Stimulated activated CD4-positive, alpha-beta T cell treated with anti-CD3 and anti-CD28 coated beads, Interleukin-12 subunit alpha, Interleukin-12 subunit beta, amount 100 ng/mL, for 48 hours (primary cell): ENCODE results near the gene DTNB.
"Not testable (repeated sequence)": the region's sequence is repeated elsewhere in the genome, so short reads cannot be mapped to it uniquely, and the experiment has no call there.

Source experiments
- DNase-seq, 3 donors: peaks; one replicate each; pipeline ENCODE4 v3.0.0-alpha.2; 2020; ENCODE audit warnings: low read depth in 2 of 3, low spot score in 1 of 3

Gene DTNB

GRCh38 chr2:25632396-25632795, 41.0 kb downstream of the DTNB start:
- no peak for DNase-seq

DNA sequence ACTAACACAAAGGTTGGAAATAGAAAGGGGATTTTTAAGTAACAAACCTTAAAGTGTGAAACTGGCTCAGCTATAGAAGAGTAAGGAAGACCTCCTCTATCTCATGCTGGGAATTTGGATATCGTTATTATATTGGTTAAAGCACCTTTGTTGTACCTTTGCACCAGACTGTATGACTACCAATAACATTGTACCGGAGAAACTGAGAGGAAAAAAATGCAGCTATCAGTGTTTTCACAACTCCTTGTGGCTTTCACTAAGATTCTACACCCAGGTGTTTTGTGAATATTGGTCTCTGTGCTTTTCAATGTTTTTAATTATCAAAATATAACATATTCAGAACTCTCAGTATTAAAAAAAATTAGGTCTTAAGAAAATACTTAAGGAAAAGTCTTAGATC, 48.7 kb downstream of the DTNB start:
- no peak for DNase-seq

DNA sequence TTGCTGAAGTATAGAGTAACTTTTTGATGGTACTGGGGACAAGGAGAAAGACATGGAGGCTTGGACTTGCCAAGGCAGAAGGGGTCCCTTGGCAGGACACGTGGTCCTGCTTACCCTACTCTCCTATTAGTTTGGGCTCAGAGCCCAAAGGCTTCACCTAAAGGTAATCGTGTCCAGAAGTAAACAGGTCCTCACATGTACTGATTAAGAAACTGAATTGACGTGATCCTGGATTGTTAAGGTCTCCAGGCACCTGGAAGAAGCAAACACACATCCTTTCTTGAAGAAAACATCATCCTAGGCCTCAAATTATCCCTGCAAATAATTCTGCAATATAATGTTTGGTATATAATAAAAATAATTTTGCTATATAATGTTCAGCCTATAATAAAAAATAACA, 50.0 kb downstream of the DTNB start:
- no peak for DNase-seq

DNA sequence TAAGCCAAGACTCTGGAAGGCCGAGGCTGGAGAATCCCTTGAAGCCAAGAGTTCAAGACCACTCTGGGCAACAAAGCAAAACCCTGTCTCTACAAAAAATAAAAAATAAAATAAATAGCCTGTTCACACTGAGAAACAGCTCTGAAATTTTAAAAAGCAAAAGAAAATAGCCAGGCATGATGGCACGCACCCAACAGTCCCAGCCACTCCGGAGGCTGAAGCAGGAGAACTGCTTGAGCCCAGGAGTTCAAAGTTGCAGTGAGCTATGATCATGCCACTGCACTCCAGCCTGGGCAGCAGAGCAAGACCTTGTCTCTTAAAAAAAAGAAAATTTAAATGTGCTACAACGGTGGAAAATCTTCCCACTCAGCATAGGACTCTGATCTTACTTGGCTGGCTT, 52.7 kb downstream of the DTNB start:
- DNase-seq, result no peak

DNA sequence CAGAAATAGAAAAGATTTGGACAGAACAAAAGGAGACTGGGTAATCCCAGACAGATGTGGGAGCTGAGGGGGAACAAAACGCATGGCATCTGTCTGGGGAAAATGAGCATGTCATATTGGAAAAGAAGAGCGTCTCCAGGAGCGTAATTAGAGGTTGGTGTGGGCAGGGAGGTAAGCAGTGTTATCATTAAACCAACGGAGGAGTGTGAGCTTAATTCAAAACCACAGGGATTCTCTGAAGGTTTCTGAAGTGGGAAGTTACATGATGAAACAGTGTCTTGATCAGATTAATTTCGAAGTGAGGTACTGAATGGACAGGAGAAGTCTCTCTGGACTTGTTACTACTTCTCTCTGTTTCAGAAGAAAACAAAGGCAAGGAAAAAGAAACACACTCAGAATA, 53.3 kb downstream of the DTNB start:
- DNase-seq, result no peak

GRCh38 chr2:25619185-25619584, 54.2 kb downstream of the DTNB start:
- no peak for DNase-seq

DNA sequence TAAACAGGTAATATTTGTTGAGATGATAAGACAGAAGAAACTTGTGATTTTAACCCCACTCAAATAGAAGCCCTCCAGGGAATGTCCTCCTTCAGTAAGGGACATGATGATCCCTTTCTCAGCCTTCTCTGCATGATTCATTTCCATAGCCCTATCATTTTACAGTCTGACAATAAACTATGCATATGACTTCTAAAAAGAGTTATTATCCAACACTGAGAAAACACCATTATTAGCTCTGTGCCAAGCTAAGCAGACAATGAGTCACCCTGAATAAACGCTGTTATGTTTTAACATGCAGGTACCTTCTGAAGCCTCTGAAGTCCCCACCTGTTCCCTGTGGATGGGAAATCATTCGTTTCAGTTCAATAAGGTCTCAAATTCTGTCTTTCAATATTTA, 54.7 kb downstream of the DTNB start:
- DNase-seq, result no peak

DNA sequence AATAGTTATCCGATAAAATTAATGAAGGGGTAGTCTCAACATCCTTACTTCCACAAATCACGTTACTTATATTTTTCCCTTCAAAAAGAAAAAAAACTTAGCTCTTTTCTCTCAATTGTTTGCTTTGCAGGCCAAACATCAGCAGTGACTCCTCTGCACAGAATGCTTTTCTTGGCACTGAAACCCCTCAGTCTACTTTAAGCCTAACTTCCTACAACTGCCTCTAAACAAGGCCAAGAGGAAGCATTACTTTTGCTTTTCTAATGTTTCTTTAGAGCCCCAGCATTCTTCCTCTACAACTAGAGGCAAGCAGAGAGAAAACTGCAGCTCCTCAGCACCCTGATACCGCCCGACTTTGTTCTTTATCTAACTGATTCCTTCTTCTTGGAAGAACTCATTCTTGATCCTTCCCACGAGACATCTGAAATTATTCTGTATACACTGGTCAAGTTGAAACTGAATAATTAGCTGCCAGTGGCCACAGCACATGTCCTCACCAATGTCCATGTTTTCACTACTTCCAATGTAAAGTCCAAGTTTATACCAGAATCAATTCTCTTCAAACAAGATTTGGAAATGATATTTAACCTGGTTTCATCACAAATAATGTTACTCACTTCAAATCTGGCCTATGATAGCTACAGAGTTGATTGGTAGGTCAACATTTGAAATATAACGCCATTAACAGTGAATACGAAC, 55.3 kb downstream of the DTNB start:
- DNase-seq, result no peak

DNA sequence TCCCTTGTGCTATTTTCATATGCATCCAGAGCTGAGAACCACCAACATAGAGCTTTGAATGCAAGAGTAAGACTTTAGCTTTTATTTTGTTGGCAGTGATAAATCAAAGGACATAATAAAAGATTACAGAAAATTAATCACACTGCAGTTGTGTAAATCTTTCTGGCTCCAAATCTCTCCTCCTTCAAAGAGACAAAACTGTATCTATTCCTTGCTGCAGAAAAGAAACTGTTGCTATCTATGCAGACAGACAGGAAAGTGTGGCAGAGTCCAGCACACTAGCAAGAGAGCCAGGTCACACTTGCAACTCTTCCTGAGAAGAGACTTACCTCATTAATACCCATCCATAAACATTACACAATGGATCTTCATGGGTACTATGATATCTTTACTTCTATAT, 57.5 kb downstream of the DTNB start:
- no peak for DNase-seq

GRCh38 chr2:25615386-25615785, 58.0 kb downstream of the DTNB start:
- DNase-seq, result no peak

DNA sequence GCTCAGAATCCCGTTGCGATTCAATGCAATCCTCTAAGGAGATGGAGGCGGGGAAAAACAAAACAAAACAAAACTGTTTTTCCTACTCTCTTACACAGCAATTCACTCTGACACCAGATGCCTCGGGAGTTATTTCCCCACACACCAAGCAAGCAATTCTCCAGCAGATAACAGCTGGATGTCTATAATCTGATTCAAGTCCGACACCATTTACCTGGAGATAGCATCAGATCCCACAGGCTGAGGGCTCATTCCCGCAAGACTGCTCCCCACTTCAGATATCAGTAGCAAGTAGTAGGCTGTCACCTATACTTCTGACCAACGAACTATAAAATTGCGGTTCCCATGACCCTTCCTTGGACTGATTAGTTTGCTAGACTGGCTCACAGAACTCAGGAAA, 58.7 kb downstream of the DTNB start:
- no peak for DNase-seq

GRCh38 chr2:25608718-25609117, 64.7 kb downstream of the DTNB start:
- no peak for DNase-seq

DNA sequence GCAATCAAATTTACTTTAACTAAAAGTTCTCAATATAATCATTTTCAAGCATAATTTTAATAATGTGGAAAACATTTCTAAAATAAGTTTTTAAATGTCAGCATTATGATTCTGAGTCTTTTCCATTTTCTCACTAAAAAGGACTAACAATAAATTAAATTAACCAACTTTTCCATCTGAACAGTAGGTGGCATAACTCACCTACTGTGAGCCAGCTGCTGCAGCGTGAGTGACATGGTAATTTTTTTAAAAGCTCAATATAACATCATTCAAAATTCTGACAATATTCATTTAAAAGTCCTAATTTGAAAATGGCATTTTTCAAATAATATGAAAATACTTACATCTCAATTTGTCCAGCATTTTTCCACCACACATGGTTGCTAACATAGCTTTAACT, 66.5 kb downstream of the DTNB start:
- no peak for DNase-seq

DNA sequence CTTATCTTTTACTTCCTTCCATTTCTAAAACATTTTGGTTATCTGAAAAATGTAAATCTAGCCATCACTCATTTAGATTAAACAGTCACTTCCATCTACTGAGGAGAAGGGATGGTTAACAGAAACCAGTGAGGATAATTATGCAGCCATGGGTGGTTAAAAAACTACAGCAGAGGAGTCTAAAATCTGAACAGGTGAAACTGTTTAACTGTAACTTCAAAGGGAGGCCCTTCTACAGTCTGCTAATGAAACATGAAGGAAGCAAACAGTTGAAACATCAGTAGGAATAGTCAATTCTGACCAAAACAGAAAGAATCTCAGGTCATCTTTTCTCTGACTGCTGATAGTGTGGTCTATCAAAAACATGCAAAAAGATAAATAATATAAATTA, 71.0 kb downstream of the DTNB start:
- DNase-seq, result no peak

DNA sequence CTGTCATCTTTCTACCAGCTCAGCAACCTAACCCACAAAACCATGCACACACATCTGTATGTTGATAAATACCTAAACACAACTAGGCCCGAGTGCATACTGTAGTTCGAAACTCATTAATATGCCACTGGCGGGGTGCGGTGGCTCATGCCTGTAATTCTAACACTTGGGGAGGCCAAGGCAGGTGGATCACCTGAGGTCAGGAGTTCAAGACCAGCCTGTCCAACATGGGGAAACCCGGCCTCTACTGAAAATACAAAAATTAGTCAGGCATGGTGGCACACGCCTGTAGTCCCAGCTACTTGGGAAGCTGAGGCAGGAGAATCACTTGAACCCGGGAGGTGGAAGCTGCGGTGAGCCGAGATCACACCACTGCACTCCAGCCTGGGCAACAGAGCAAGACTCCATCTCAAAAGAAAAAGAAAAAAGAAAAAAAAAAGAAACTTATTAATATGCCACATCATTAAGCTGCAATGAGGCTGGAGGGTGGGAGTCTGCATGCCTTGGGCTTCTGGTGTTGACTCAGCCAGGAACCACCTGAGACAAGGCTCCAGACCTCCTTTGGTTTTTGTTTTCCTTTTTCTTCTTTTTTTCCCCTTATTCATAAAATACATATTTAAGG, 71.6 kb downstream of the DTNB start:
- DNase-seq, result not testable (repeated sequence)

GRCh38 chr2:25598911-25599310, 74.5 kb downstream of the DTNB start:
- no peak for DNase-seq

GRCh38 chr2:25598332-25598731, 75.0 kb downstream of the DTNB start:
- no peak for DNase-seq

GRCh38 chr2:25597881-25598280, 75.5 kb downstream of the DTNB start:
- DNase-seq, result no peak

DNA sequence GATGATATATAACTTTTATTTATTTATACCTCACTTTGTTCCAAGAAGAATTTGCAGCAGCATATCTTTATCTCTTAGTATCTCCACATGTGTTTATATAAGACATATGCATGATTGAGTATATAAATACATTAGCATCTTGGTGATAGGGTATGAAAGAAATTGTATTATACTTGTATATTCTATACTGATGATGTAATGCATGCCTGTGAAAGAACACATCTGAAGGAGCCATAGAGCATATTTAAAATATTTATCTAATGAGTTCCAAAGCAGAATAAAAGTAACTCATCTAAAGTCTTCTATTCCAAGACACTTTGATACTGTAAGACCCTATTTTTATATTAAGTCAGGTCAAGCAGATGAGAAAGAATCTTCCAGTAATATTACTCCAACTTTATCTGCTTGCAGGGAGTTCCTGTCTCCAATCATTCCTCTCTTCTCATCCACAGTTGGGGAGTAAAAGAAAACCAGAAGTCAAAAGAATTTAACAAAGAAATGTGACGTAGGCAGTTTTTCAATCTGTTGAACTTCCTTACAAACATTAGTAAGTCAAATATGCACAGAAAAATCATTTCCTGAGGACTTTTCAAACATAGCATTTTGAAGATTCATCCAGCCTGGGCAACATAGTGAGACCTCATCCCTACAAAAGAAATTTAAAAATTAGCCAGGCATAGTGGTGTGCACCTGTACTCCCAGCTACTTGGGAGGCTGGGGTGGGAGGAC, 76.7 kb downstream of the DTNB start:
- DNase-seq, result no peak

DNA sequence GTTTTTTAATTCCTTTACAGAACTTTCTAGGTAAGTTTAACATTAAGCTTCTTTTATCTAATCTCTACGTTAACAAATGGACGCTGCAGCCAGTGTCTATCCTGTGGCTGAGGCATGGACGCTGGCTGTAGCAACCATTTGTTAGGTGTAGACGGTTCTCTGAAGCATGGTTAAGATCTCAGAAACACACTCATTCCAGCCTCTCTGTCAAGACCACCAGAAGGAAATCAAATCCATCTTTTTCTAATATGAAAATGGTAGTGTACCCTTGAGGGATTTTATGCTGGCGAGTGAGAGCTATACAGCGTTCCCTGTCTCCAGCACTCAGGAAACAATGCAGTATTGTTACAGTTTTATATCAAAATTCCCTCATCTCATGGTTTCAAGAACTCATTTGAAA, 78.0 kb downstream of the DTNB start:
- DNase-seq, result no peak

DNA sequence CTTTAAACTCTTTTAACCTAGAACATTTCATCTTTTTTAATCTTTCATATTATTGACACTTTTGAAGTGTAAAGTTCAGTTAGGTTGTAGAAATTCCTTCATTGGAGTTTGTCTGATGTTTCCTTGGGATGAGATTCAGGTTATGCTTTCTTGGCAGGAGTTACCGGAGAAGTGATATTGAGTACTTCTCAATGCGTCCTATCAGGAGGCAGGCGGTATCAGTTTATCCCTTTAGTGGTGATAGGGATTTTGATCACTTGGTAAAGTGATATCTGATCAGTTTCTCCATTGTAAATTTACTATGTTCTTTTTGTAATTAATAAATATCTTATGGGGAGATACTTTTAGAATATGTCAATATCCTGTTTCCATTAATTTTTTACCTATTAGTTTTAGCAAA, 78.4 kb downstream of the DTNB start:
- DNase-seq, result no peak

DNA sequence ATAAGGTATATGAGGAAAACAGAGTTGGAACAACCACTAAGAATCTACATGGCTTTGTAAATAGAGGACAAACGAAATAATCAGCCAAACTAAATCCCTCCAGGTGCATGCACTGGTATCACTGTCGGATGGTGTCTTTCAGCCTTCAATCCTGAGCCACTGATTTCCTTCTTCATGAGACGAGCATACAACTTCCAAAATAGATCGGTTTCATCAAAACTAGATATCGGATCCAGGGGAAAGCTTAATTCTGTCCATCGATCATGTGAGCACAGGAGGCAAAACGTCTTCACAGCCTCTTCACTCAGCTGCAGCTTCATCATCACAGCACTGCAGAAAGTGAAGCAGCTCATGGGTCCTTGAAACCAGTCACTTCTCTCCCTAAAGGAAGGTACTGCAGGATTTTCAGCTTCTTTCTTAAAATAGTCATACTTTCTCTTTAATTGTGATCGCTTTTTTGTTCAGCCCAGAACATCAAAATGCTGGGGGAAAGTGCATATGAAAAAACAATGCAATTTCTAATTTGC, 80.5 kb downstream of the DTNB start:
- no peak for DNase-seq
